HG03460 (cell line): ENCODE measurements around the gene ABCD1.

Experiments
- ATAC-seq: cut with Tn5 transposase; IDR thresholded peaks from one replicate; pipeline ENCODE4 v1.9.1; 2021; ENCODE audit not compliant: unreplicated experiment

Gene ABCD1

GRCh38 chrX:153783378-153784013 lies 58.8 kb downstream of the ABCD1 start:
- ATAC-seq = no peak

- no peak for ATAC-seq
Measured at GRCh38 chrX:153784325-153784967, 59.8 kb downstream of the ABCD1 start.

GRCh38 chrX:153786669-153787068 lies 62.0 kb downstream of the ABCD1 start:
- no peak for ATAC-seq

GRCh38 chrX:153789654-153790053 lies 65.0 kb downstream of the ABCD1 start:
- no peak for ATAC-seq

GRCh38 chrX:153791104-153791852 lies 66.6 kb downstream of the ABCD1 start:
- no peak for ATAC-seq

GRCh38 chrX:153792368-153792767 lies 67.7 kb downstream of the ABCD1 start:
- ATAC-seq = no peak

GRCh38 chrX:153793291-153793690 lies 68.6 kb downstream of the ABCD1 start:
- ATAC-seq = no peak
